A673 (cell line): ENCODE measurements around the gene OTULINL. TPM values are rescaled to one million over a fixed set of nuclear protein-coding genes. Genes with fewer than 3 reads are reported as not detected.

Experiments
- BruUV-seq: library from RNA; stranded (reverse); fragments of 400-500 nt; replicated peaks from 2 replicates; lab custom pipeline; 2021; lab: Mats Ljungman, UMichigan
- CTCF ChIA-PET: fragments of 300-600 bp; sonication (Branson Sonifier 250); formaldehyde crosslinking; loops from one replicate; lab custom pipeline; 2022; ENCODE audit warnings: antibody characterized with exemption; lab: Charles Lee
- POLR2A ChIA-PET: fragments of 300-600 bp; sonication (Branson Sonifier 250); formaldehyde crosslinking; loops from one replicate; lab custom pipeline; 2022; ENCODE audit warnings: antibody characterized with exemption; ENCODE audit not compliant: low non-redundant PET; lab: Charles Lee
- DNase-seq: peaks from one replicate; pipeline ENCODE4 v3.0.0-alpha.2; 2015; ENCODE audit warnings: low spot score
- H3K27ac ChIP-seq: fragments of 200-600 bp; sonication (generic); 2 replicates; pipeline ENCODE4 v1.5.1; 2016; ENCODE audit warnings: mixed run types, low read depth, mild to moderate bottlenecking, mixed read lengths, antibody characterized with exemption, low read length; ENCODE audit not compliant: poor library complexity, severe bottlenecking
- H3K27me3 ChIP-seq: fragments of 200-600 bp; sonication (generic); replicated peaks from 2 replicates; pipeline ENCODE4 v1.6.1; 2017; ENCODE audit warnings: mixed run types, low read depth, mild to moderate bottlenecking, mixed read lengths, antibody characterized with exemption, low read length; ENCODE audit not compliant: insufficient read depth, poor library complexity
- H3K36me3 ChIP-seq: fragments of 200-600 bp; sonication (generic); 2 replicates; pipeline ENCODE4 v1.6.1; 2016; ENCODE audit warnings: mixed run types, mild to moderate bottlenecking, mixed read lengths, antibody characterized with exemption, low read length; ENCODE audit not compliant: insufficient read depth, poor library complexity, severe bottlenecking
- H3K4me1 ChIP-seq: fragments of 200-600 bp; sonication (generic); 2 replicates; pipeline ENCODE4 v1.6.1; 2017; ENCODE audit warnings: mixed run types, mild to moderate bottlenecking, mixed read lengths, antibody characterized with exemption, low read length; ENCODE audit not compliant: insufficient read depth, poor library complexity, severe bottlenecking
- H3K4me3 ChIP-seq: fragments of 200-600 bp; sonication (generic); 2 replicates; pipeline ENCODE4 v1.5.1; 2016; ENCODE audit warnings: low read depth, mixed run types, mild to moderate bottlenecking, mixed read lengths, low read length; ENCODE audit not compliant: poor library complexity, severe bottlenecking
- H3K9me3 ChIP-seq: fragments of 200-600 bp; sonication (generic); 2 replicates; pipeline ENCODE4 v1.6.1; 2016; ENCODE audit warnings: mixed run types, low read depth, mild to moderate bottlenecking, mixed read lengths, antibody characterized with exemption, low read length; ENCODE audit not compliant: poor library complexity, severe bottlenecking
- EZH2 ChIP-seq: fragments of 200-600 bp; sonication (generic); IDR thresholded peaks from 2 replicates; pipeline ENCODE4 v1.6.1; 2017; ENCODE audit warnings: borderline replicate concordance, low read depth, mild to moderate bottlenecking, mixed read lengths, antibody characterized with exemption, low read length; ENCODE audit not compliant: poor library complexity, severe bottlenecking
- intact Hi-C: fragments of 100-400 bp; cut with micrococcal nuclease; formaldehyde crosslinking; loops from one replicate; pipeline ENCODE4 v1.10.0; 2022; ENCODE audit not compliant: unreplicated experiment
- total RNA-seq: library from RNA; stranded (reverse); gene quantifications from 2 replicates; pipeline ENCODE4 v1.2.3, GENCODE V29; 2021
- TF ChIP-seq, protein P1 (sequence below): fragments of 300-800, 200-600 bp; sonication (generic); conservative IDR thresholded peaks from 2 replicates; pipeline ENCODE4 v1.5.1; 2017; ENCODE audit warnings: low read depth, mild to moderate bottlenecking, antibody characterized with exemption, low read length, moderate library complexity, mixed read lengths

The OTULINL gene
- total RNA-seq, 1 experiment from 2014 or later: 0.13 TPM

DNA sequence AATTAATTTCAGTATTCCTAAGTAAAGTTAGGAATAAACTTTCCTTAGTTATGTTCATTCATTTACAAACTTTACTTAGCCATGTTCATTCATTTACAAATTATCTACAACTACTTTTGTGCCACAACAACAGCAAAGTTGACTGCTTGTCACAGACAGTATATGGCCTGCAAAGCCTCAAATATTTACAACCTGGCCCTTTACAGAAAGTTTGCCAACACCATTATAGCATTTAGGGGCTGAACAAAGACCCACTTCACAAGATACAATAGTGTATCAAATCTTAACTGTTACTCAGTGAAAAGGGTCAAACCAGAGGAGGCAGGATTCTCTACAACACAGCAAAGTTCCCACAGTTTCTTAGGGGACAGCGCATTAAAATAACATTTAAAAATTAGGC, 9.7 kb upstream of the OTULINL start:
- CTCF ChIA-PET: no interaction called here
- TF ChIP-seq, protein P1, sequence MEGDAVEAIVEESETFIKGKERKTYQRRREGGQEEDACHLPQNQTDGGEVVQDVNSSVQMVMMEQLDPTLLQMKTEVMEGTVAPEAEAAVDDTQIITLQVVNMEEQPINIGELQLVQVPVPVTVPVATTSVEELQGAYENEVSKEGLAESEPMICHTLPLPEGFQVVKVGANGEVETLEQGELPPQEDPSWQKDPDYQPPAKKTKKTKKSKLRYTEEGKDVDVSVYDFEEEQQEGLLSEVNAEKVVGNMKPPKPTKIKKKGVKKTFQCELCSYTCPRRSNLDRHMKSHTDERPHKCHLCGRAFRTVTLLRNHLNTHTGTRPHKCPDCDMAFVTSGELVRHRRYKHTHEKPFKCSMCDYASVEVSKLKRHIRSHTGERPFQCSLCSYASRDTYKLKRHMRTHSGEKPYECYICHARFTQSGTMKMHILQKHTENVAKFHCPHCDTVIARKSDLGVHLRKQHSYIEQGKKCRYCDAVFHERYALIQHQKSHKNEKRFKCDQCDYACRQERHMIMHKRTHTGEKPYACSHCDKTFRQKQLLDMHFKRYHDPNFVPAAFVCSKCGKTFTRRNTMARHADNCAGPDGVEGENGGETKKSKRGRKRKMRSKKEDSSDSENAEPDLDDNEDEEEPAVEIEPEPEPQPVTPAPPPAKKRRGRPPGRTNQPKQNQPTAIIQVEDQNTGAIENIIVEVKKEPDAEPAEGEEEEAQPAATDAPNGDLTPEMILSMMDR: no peak
- no peak for TF ChIP-seq EZH2
- DNase-seq: no peak
- no TSS peak for BruUV-seq
- Histone ChIP-seq H3K9me3 (no peaks in the 10 kb centered on the region), H3K4me1 (no peaks in the 10 kb centered on the region), H3K36me3 (no peaks in the 10 kb centered on the region), H3K27ac (no peak overlapping the region), H3K4me3 (no peak overlapping the region), H3K27me3 (no peaks in the 10 kb centered on the region)
- intact Hi-C loops: no loop called here
- POLR2A ChIA-PET: no interaction called here

DNA sequence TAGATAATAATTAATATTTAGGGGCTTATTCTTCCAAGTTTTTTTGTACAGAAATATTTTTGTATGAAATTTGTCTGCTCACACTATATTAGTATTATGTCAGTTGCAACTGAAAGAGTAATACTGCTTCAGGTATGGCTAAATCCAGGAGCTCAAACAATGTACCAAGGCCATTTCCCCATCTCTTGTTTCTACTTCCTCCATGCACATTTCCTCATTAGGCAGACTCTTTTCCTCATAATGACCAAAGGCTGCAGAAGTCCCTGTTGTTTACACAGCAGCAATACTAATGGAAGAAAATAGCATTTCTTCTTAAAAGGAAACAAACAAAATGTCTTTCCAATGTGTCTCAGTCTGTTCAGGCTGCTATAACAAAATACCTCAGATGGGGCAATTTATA, 9.2 kb upstream of the OTULINL start:
- TF ChIP-seq EZH2: no peak
- TF ChIP-seq, protein P1: no peak
- intact Hi-C loops: no loop called here
- Histone ChIP-seq H3K4me3 (no peak overlapping the region), H3K27me3 (no peaks in the 10 kb centered on the region), H3K27ac (no peak overlapping the region), H3K9me3 (no peaks in the 10 kb centered on the region), H3K4me1 (no peaks in the 10 kb centered on the region), H3K36me3 (no peaks in the 10 kb centered on the region)
- DNase-seq: no peak
- BruUV-seq: no TSS peak
- ChIA-PET POLR2A (no interaction called here), CTCF (no interaction called here)

DNA sequence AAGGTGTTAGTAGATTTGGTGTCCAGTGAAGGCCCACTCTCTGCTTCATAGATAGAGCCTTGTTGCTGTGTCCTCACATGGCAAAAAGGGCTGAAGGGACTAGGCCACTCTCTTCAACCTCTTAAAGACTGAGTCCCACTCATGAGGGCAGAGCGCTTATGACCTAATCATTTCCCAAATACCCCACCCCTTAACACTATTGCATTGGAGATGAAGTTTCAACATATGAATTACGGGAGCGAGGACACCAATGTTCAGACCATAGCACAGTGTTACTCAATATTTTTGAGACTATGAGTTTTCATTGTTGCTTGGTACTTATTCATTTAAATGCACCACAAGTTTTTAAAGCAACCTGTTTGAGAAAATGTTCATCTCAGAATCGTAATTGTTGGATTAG, 8.8 kb upstream of the OTULINL start:
- BruUV-seq: no TSS peak
- Histone ChIP-seq H3K9me3 (no peaks in the 10 kb centered on the region), H3K27me3 (no peaks in the 10 kb centered on the region), H3K27ac (no peak overlapping the region), H3K36me3 (no peaks in the 10 kb centered on the region), H3K4me1 (no peaks in the 10 kb centered on the region), H3K4me3 (no peak overlapping the region)
- ChIA-PET POLR2A (no interaction called here), CTCF (no interaction called here)
- intact Hi-C loops: no loop called here
- TF ChIP-seq EZH2: no peak
- TF ChIP-seq, protein P1: no peak
- no peak for DNase-seq
